HEK293T (cell line): ENCODE measurements around the gene PHACTR2.

Experiments
- ELF4 ChIP-seq: fragments of 450-650 bp; IDR thresholded peaks from 2 replicates; pipeline ENCODE4 v1.6.1; 2017; ENCODE audit warnings: antibody characterized with exemption
- HDGF ChIP-seq: fragments of 450-650 bp; IDR thresholded peaks from 2 replicates; pipeline ENCODE4 v1.6.1; 2017; ENCODE audit warnings: antibody characterized with exemption, borderline replicate concordance
- L3MBTL2 ChIP-seq: fragments of 450-650 bp; conservative IDR thresholded peaks from 2 replicates; pipeline ENCODE4 v1.6.1; 2016; ENCODE audit warnings: mild to moderate bottlenecking
- LEF1 ChIP-seq: fragments of 450-650 bp; IDR thresholded peaks from 2 replicates; pipeline ENCODE4 v1.6.1; 2017; ENCODE audit warnings: mild to moderate bottlenecking, borderline replicate concordance
- TARDBP ChIP-seq: fragments of 450-650 bp; IDR thresholded peaks from 2 replicates; pipeline ENCODE4 v1.6.1; 2016
- TF ChIP-seq, protein P1 (sequence below): fragments of 450-650 bp; IDR thresholded peaks from 2 replicates; pipeline ENCODE4 v1.6.1; 2016

DNA sequence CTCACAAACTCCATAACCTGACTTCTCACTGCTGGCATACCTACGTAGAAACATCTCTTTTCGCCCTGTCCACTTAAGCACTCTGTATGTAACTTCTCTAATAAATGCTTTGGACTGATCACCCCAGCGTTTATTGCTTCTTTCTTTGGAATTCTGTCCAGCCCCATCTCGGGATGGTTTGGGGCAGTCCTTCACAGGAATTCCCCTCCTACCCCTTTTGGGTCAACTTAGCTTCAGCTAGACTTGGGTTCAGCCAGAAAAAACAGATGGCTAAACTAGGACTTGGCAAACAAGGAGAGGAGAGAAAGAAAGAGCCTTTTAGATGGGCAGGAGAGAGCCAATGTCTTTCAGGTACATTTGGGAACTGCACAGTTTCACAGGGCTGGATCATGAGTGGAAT lies 161.4 kb downstream of the PHACTR2 start:
- TF ChIP-seq HDGF, result no peak
- no peak for TF ChIP-seq ELF4
- TF ChIP-seq, protein P1, sequence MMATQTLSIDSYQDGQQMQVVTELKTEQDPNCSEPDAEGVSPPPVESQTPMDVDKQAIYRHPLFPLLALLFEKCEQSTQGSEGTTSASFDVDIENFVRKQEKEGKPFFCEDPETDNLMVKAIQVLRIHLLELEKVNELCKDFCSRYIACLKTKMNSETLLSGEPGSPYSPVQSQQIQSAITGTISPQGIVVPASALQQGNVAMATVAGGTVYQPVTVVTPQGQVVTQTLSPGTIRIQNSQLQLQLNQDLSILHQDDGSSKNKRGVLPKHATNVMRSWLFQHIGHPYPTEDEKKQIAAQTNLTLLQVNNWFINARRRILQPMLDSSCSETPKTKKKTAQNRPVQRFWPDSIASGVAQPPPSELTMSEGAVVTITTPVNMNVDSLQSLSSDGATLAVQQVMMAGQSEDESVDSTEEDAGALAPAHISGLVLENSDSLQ, result no peak
- no peak for TF ChIP-seq TARDBP
- TF ChIP-seq L3MBTL2, result no peak
- no peak for TF ChIP-seq LEF1
